ENCODE results near the gene RAP2A.
A peak's percentile ranks its signal among the peaks of the same experiment; 100 is the strongest.

RAP2A gene

GRCh38 chr13:97422118-97423054, 11.6 kb upstream of the RAP2A start:
- no peak for DNase-seq (ENCODE audit: low read depth, low spot score)

- DNase-seq (ENCODE audit: low read depth, low spot score) = no peak
Observed at GRCh38 chr13:97423300-97424045, 10.5 kb upstream of the RAP2A start.

GRCh38 chr13:97425590-97425989, 8.4 kb upstream of the RAP2A start:
- no peak for DNase-seq (ENCODE audit: low read depth, low spot score)

GRCh38 chr13:97426695-97427094, 7.3 kb upstream of the RAP2A start:
- no peak for DNase-seq (ENCODE audit: low read depth, low spot score)

- no peak for DNase-seq (ENCODE audit: low read depth, low spot score)
Observed at GRCh38 chr13:97429681-97430081, 4.3 kb upstream of the RAP2A start.

- no peak for DNase-seq (ENCODE audit: low read depth, low spot score)
Observed at GRCh38 chr13:97430296-97430695, 3.7 kb upstream of the RAP2A start.

GRCh38 chr13:97431171-97431764, 2.7 kb upstream of the RAP2A start:
- DNase-seq (ENCODE audit: low read depth, low spot score) = no peak

- DNase-seq (ENCODE audit: low read depth, low spot score) = no peak
Observed at GRCh38 chr13:97432232-97432916, 1.6 kb upstream of the RAP2A start.

GRCh38 chr13:97432917-97433726, 847 bp upstream of the RAP2A start:
- peak; percentile 100 for DNase-seq (ENCODE audit: low read depth, low spot score)

- peak; percentile 56 for DNase-seq (ENCODE audit: low read depth, low spot score)
Observed at GRCh38 chr13:97434397-97435201, 630 bp downstream of the RAP2A start.

GRCh38 chr13:97435323-97435722, 1.4 kb downstream of the RAP2A start:
- no peak for DNase-seq (ENCODE audit: low read depth, low spot score)

GRCh38 chr13:97435794-97436193, 1.8 kb downstream of the RAP2A start:
- DNase-seq (ENCODE audit: low read depth, low spot score) = no peak

GRCh38 chr13:97436845-97437244, 2.9 kb downstream of the RAP2A start:
- DNase-seq (ENCODE audit: low read depth, low spot score) = no peak

- DNase-seq (ENCODE audit: low read depth, low spot score) = no peak
Observed at GRCh38 chr13:97437729-97438128, 3.8 kb downstream of the RAP2A start.

- no peak for DNase-seq (ENCODE audit: low read depth, low spot score)
Observed at GRCh38 chr13:97438856-97439595, 5.1 kb downstream of the RAP2A start.

GRCh38 chr13:97440598-97441170, 6.7 kb downstream of the RAP2A start:
- no peak for DNase-seq (ENCODE audit: low read depth, low spot score)

- DNase-seq (ENCODE audit: low read depth, low spot score) = no peak
Observed at GRCh38 chr13:97441368-97441767, 7.4 kb downstream of the RAP2A start.

- DNase-seq (ENCODE audit: low read depth, low spot score) = no peak
Observed at GRCh38 chr13:97445522-97446187, 11.7 kb downstream of the RAP2A start.
